ENCODE measurements around the gene TDRKH. TPM values are rescaled to one million over a fixed set of nuclear protein-coding genes. Genes with fewer than 3 reads are reported as not detected.

TDRKH gene
- total RNA-seq, 2 donors from 2014 or later = 2.6 to 4.0 TPM

DNA sequence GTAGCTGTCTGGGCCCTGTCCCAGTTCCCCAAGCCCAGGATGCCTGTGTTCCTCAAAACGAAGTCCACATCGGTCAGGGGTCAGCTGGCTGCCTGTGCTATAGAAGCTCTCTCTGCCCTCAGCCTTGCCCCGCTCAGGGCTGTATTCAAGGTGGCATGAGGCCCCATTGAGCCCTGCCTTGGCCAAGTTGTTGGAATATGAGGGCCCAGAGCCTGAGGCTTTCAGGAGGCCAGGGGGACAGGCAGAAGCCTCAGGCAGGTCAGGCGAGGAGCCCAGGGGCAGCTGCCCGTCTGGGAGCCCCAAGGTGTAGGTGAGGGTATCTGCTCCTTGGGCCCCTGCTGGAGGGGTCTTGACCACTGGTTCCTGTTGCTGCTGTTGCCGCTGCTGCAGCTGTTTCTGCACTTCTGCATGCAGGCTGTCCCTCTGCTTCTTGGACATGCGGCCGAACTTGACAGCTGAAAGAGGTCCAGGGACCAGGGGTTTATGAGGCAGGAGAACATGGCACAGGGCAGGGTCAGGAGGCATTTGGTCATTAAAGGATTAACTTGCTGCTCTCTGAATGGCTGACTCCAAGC is 24.8 kb upstream of the TDRKH start:
- no peaks in the 10 kb centered on the region for H3K9me3 ChIP-seq
- peaks cover 16% of the 10 kb centered on the region for H3K4me1 ChIP-seq
- no peak for DNase-seq
- peaks cover 0 to 12% of the 10 kb centered on the region in 2 donors for H3K36me3 ChIP-seq (replicated peaks in 1 of 2; ENCODE audit: insufficient read depth in 1 of 2, low read depth in 2 of 2)
- TF ChIP-seq, protein P1, sequence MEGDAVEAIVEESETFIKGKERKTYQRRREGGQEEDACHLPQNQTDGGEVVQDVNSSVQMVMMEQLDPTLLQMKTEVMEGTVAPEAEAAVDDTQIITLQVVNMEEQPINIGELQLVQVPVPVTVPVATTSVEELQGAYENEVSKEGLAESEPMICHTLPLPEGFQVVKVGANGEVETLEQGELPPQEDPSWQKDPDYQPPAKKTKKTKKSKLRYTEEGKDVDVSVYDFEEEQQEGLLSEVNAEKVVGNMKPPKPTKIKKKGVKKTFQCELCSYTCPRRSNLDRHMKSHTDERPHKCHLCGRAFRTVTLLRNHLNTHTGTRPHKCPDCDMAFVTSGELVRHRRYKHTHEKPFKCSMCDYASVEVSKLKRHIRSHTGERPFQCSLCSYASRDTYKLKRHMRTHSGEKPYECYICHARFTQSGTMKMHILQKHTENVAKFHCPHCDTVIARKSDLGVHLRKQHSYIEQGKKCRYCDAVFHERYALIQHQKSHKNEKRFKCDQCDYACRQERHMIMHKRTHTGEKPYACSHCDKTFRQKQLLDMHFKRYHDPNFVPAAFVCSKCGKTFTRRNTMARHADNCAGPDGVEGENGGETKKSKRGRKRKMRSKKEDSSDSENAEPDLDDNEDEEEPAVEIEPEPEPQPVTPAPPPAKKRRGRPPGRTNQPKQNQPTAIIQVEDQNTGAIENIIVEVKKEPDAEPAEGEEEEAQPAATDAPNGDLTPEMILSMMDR (IDR thresholded peaks at IDR 0.05) = no peak
- no peak for TF ChIP-seq POLR2A (IDR thresholded peaks at IDR 0.05)
- no peak overlapping the region for H3K27ac ChIP-seq
- ATAC-seq = no peak
- no peaks in the 10 kb centered on the region for H3K27me3 ChIP-seq
- no peak overlapping the region for H3K4me3 ChIP-seq
- 82 to 95% methylated on average over 5 to 8 of the region's 8 CpGs for WGBS, 2 donors
- intact Hi-C loops (cut with DNase I) = no loop called here

DNA sequence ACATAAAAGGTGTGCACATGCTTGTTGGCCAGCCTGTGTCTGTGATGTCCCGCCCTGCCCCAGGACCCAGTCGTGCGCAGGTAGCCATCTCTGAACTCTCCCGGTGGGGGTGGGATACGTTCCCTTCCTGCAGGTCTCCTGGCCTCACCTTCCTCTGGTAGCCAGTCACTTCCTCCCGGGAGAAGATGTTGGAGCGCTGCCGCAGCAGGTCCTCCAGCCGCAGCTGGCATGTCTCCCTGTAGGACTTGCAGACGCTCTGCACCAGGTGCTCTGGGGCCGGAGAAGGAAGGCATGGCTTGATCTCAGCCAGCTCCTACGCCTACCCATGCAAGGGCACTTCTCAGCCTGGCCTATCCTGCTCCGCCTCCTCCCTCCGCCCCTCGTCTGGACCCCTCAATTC is 24.1 kb upstream of the TDRKH start:
- H3K4me1 ChIP-seq = peaks cover 16% of the 10 kb centered on the region
- ATAC-seq (no peak), DNase-seq (no peak)
- no peak overlapping the region for H3K4me3 ChIP-seq
- no peaks in the 10 kb centered on the region for H3K27me3 ChIP-seq
- no peak overlapping the region for H3K27ac ChIP-seq
- intact Hi-C loops (cut with DNase I) = no loop called here
- H3K36me3 ChIP-seq (replicated peaks in 1 of 2; ENCODE audit: insufficient read depth in 1 of 2, low read depth in 2 of 2) = peaks cover 0 to 12% of the 10 kb centered on the region in 2 donors
- H3K9me3 ChIP-seq = no peaks in the 10 kb centered on the region
- no peak for TF ChIP-seq POLR2A (IDR thresholded peaks at IDR 0.05)
- TF ChIP-seq, protein P1 (IDR thresholded peaks at IDR 0.05) = no peak
- 92% methylated on average over 15 of the region's 15 CpGs for WGBS, 2 donors

DNA sequence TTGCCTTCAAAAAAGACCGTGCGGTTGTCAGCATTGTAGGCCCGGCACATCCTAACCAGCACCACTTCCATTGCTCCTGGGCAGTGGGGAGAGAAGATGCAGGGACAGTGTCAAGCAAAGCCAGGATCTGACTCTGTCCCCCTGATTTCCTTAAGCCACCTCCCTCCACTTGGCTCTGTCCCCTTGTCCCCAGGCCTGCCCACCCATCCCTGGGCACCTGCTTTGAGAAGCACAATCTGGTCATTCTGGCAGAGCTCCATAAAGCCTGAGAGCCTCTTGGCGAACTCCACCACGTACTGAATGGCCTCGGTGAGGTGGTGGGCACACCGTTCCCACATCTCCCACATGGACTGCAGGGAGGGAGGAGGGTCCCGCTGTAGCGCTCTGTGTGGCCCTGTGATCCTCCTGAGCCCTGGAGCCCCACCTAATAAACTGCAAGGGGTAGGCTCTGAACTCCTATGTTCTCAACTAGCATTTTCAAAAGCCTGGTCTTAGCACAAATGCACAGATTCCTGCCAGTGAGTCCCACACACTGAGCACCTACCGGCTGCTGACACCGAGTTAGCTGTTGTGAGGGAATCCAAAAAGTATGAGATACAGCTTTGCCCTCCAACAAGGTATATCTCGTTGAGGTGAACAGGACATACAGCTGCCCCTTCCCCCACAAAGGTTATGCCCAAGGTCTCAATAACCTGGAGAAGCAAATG is 23.1 kb upstream of the TDRKH start:
- Histone ChIP-seq H3K36me3 (replicated peaks in 1 of 2; ENCODE audit: insufficient read depth in 1 of 2, low read depth in 2 of 2) (peaks cover 0 to 12% of the 10 kb centered on the region in 2 donors), H3K27ac (no peak overlapping the region), H3K4me3 (no peak overlapping the region), H3K27me3 (no peaks in the 10 kb centered on the region), H3K4me1 (peaks cover 16% of the 10 kb centered on the region), H3K9me3 (no peaks in the 10 kb centered on the region)
- 81 to 88% methylated on average over 6 to 12 of the region's 12 CpGs for WGBS, 2 donors
- no peak for DNase-seq
- ATAC-seq = no peak
- intact Hi-C loops (cut with DNase I) = no loop called here
- TF ChIP-seq POLR2A (IDR thresholded peaks at IDR 0.05) = no peak
- TF ChIP-seq, protein P1 (IDR thresholded peaks at IDR 0.05) = no peak

DNA sequence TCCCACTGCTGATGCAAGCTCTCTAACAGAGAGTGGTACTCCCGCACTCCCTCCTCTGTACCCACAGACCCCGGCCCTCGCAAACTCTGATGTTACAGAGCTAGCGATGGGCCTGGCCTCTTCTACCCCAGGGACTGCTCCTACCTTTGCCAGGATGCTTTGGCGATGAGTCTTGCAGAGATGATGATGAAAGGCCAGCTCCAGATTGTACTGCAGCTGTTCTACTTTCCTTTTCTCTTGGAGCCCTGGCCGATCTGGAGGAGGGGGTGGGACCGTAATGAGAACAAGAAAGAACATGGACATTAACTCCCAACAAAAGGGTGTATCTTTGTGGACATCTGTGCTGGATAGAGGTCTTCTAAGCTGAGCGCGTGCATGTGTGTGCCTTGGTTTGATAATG is 20.9 kb upstream of the TDRKH start:
- TF ChIP-seq, protein P1 (IDR thresholded peaks at IDR 0.05) = no peak
- TF ChIP-seq POLR2A (IDR thresholded peaks at IDR 0.05) = no peak
- Histone ChIP-seq H3K4me3 (no peak overlapping the region), H3K27ac (no peak overlapping the region), H3K4me1 (peaks cover 16% of the 10 kb centered on the region), H3K36me3 (replicated peaks in 1 of 2; ENCODE audit: insufficient read depth in 1 of 2, low read depth in 2 of 2) (peaks cover 0 to 15% of the 10 kb centered on the region in 2 donors), H3K9me3 (no peaks in the 10 kb centered on the region), H3K27me3 (no peaks in the 10 kb centered on the region)
- intact Hi-C loops (cut with DNase I) = no loop called here
- ATAC-seq (no peak), DNase-seq (no peak)
- WGBS, 2 donors = 82 to 84% methylated on average over 9 of the region's 9 CpGs

Data from body of pancreas (tissue), 4 donors.